Left ventricle myocardium inferior (tissue), 1 donor: ENCODE measurements around the gene GABPB2. TPM values are rescaled to one million over a fixed set of nuclear protein-coding genes. Genes with fewer than 3 reads are reported as not detected.

Experiments used
- DNase-seq: peaks from one replicate; pipeline ENCODE4 v3.0.0-alpha.2; 2020
- H3K27ac ChIP-seq: fragments of 200-600 bp; replicated peaks from 2 replicates; pipeline ENCODE4 v1.8.0; 2021
- H3K27me3 ChIP-seq: fragments of 200-600 bp; 2 replicates; pipeline ENCODE4 v1.8.0; 2021; ENCODE audit warnings: low read depth
- H3K36me3 ChIP-seq: fragments of 200-600 bp; 2 replicates; pipeline ENCODE4 v1.8.0; 2021
- H3K4me1 ChIP-seq: fragments of 200-600 bp; 2 replicates; pipeline ENCODE4 v1.8.0; 2021
- H3K4me3 ChIP-seq: fragments of 200-600 bp; 2 replicates; pipeline ENCODE4 v1.8.0; 2021; ENCODE audit warnings: mild to moderate bottlenecking, moderate library complexity
- H3K9me3 ChIP-seq: fragments of 200-600 bp; replicated peaks from 2 replicates; pipeline ENCODE4 v1.8.0; 2021
- intact Hi-C: fragments of 100-400 bp; cut with micrococcal nuclease; formaldehyde crosslinking; loops from one replicate; pipeline ENCODE4 v1.11.0; 2022
- total RNA-seq: library from RNA; stranded (reverse); fragmentation: NEBNext Ultra II Directional; extraction: Animal tissue kit (Norgen Biotek cat#: 25700); gene quantifications from one replicate; pipeline ENCODE4 v1.2.1, GENCODE V29; 2021
- TF ChIP-seq, protein P1 (sequence below): fragments of 200-600 bp; IDR thresholded peaks from 2 replicates; pipeline ENCODE4 v1.8.0; 2021; ENCODE audit warnings: antibody characterized with exemption, mild to moderate bottlenecking, borderline replicate concordance
- donor health status: DM: no; HTN: yes; CAD: no; lungs with severe emphysema.

Gene GABPB2
- total RNA-seq, 1 donor from 2014 or later, result 12.2 TPM

DNA sequence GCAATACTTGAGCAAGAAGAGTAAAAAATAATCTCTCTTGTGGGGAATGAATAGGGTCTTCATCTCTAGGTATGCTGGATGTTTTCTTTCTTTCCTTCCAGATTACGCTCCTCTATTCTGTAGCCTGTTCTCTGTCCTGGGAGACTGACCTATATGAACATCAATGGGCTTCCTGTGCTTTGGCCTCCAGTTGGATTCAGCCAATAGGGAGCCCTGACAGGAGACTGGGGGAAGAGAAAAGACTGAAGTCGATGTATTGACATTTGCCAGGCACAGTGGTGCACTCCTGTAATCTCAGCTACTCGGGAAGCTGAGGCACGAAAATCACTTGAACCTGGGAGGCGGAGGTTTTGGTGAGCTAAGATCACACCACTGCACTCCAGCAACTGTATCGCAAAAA lies 58.2 kb downstream of the GABPB2 start:
- Histone ChIP-seq H3K36me3 (peaks cover 16% of the 10 kb centered on the region), H3K4me3 (no peak overlapping the region), H3K27ac (no peak overlapping the region), H3K4me1 (peaks cover 22% of the 10 kb centered on the region), H3K27me3 (no peaks in the 10 kb centered on the region), H3K9me3 (no peaks in the 10 kb centered on the region)
- DNase-seq, result no peak
- intact Hi-C loops, result no loop called here
- TF ChIP-seq, protein P1, sequence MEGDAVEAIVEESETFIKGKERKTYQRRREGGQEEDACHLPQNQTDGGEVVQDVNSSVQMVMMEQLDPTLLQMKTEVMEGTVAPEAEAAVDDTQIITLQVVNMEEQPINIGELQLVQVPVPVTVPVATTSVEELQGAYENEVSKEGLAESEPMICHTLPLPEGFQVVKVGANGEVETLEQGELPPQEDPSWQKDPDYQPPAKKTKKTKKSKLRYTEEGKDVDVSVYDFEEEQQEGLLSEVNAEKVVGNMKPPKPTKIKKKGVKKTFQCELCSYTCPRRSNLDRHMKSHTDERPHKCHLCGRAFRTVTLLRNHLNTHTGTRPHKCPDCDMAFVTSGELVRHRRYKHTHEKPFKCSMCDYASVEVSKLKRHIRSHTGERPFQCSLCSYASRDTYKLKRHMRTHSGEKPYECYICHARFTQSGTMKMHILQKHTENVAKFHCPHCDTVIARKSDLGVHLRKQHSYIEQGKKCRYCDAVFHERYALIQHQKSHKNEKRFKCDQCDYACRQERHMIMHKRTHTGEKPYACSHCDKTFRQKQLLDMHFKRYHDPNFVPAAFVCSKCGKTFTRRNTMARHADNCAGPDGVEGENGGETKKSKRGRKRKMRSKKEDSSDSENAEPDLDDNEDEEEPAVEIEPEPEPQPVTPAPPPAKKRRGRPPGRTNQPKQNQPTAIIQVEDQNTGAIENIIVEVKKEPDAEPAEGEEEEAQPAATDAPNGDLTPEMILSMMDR, result no peak

DNA sequence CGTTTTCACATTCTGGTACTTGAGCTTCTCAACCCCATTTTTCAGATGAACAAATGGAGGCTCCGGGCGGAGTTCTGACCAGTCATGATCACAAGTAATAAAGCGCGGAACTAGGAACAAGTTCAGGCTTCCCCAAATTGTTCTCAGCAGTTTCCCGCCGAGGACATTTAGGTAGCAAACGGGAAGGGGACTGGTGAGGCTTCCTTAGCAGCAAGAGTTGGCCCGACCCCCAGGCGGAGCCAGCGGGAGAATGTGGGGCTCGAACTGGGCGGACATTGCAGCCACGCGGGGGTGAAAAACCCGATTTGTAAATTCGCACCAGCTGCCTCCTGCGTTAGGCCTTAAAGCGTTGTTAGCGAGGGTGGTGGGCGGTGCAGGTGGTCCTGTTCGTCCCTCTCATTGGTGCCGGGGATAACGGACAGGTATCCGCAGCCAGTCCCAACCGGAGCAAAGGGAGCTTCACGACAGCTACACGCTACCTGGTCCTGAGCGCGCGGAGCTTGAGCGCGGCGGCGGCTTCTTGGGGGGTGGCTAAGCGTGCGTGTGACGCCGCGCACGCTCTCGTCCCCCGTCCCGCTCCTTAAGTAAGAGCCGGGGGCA lies 60.5 kb downstream of the GABPB2 start:
- TF ChIP-seq, protein P1, result peak; percentile 21
- Histone ChIP-seq H3K4me1 (peaks cover 22% of the 10 kb centered on the region), H3K36me3 (peaks cover 39% of the 10 kb centered on the region), H3K27ac (peak overlapping the region; percentile 61), H3K27me3 (no peaks in the 10 kb centered on the region), H3K9me3 (no peaks in the 10 kb centered on the region), H3K4me3 (peak overlapping the region; percentile 61)
- intact Hi-C loops, result no loop called here
- DNase-seq, result peak; percentile 85

DNA sequence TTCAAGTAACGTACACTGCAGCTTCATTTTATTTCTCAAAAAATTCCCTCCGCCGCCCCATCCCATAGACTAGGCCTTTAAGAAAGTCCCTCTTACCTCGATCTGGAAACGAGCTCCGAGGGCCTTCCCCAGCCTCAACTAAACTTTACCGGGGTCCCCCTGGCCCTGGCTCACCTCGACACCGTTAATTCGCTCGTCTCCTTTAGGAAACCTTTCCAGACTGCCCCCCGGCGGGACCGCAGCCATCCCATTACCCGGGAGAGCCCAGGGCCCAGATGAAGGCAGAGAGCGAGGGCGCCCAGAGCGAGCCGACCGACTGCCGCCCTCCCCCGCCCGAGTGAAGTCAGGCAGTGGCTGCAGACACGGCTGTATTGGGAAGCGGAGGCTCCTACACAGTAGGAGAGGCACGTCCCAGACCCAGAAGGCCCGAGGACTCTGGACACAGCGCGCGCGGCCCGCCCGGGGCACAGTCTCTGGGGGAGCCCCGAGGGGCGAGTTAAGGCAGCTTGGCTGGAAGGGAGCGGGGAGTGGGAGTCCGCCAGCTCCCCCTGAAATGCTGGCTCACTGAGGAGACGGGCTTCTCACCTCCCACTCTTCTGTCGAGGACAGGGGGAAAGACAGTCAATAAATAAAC lies 61.3 kb downstream of the GABPB2 start:
- Histone ChIP-seq H3K9me3 (no peaks in the 10 kb centered on the region), H3K27ac (peak overlapping the region; percentile 61), H3K27me3 (no peaks in the 10 kb centered on the region), H3K4me3 (peak overlapping the region; percentile 61), H3K36me3 (peaks cover 46% of the 10 kb centered on the region), H3K4me1 (peaks cover 22% of the 10 kb centered on the region)
- intact Hi-C loops, result no loop called here
- no peak for DNase-seq
- TF ChIP-seq, protein P1, result no peak

DNA sequence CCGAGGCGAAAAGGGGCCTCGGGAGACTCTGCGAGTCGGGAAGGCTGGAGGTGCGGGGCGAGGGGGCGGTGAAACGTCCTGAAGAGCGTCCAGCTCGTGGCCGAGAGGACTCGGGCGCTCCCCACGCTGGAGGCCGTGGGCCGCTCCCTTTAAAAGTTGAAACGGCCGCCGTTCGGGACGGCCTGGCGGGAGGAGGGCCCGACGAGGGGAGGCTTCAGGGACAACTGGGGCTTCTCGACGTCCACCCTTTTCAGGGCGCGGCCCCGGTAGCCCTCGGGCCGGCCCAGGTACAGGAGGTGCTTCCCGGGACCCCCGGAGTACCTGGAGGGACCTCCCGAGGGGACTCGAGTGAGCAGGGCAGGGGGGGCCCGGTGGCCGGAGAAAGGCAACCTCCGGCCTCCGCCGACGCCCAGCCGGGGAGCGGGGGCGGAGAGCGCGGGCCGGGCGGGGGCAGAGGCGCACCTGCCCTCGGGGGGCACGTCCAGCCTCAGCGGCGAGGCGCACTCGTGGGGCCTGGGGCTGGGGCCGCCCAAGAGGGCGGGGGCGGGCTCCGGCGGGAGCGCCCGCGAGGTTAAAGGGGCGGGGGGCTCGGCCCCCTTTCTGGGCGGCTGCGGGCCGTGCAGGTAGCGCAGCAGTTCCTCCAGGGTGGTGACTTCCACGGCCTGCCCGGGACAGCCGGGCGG lies 61.9 kb downstream of the GABPB2 start:
- Histone ChIP-seq H3K4me1 (peaks cover 22% of the 10 kb centered on the region), H3K27me3 (no peaks in the 10 kb centered on the region), H3K27ac (peak overlapping the region; percentile 61), H3K4me3 (peak overlapping the region; percentile 61), H3K36me3 (peaks cover 53% of the 10 kb centered on the region), H3K9me3 (no peaks in the 10 kb centered on the region)
- intact Hi-C loops, result no loop called here
- no peak for DNase-seq
- TF ChIP-seq, protein P1, result no peak

DNA sequence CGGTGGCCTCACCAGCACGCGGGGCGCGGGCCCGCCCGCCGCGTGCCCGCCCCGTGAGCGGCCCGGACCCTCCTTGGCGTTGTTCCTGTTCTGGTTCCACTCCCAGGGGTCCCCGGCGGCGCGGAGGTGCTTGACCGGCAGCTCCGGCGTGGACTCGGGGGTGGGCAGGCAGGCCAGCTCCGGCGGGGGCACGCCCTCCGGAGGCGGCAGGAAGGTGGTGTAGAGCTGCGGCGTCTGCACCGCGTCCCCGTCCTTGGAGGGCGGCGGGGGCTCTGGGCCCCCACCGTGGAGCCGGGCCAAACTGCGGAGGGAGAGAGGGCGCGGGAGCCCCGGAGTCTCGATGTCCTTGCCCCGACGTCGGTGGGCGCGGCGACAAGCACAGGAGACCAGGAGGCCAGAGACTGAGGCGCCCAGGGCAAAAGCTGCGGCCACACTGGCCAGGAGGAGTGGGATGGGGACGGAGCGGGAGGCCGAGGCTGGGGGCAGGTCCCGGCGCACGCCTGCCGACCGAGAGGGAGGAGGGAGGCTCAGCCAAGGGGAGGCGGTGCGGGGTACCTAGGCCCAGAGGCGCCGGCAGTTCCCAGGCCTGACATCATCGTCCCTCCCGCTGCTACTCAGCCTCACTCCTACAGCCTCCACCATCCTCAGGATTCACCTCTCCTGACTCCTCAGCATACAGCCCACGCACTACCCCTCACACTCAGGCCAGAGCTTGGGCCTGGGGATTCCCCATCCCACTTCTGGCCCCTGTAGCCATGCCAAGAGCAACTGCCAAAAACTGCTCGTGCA lies 62.7 kb downstream of the GABPB2 start:
- intact Hi-C loops, result no loop called here
- Histone ChIP-seq H3K36me3 (peaks cover 60% of the 10 kb centered on the region), H3K9me3 (no peaks in the 10 kb centered on the region), H3K27ac (no peak overlapping the region), H3K4me3 (no peak overlapping the region), H3K4me1 (peaks cover 22% of the 10 kb centered on the region), H3K27me3 (no peaks in the 10 kb centered on the region)
- TF ChIP-seq, protein P1, result no peak
- DNase-seq, result no peak
